ENCODE results near the gene ZFP30.
A peak's percentile ranks its signal among the peaks of the same experiment; 100 is the strongest.

Gene ZFP30

GRCh38 chr19:37594304-37594981 lies 60.8 kb downstream of the ZFP30 start, which contains the start of the genes ZNF540 and ZNF571:
Gene ZNF540 (plus strand): TSS chr19:37594876. CDS start chr19:37598448, 3,572 bp downstream.
Gene ZNF571 (minus strand): TSS chr19:37594792. CDS start chr19:37586676, 8,116 bp downstream.
- H3K27ac ChIP-seq, result peak within 1 kb of the TSS; percentile 88
- TF ChIP-seq, protein P1, sequence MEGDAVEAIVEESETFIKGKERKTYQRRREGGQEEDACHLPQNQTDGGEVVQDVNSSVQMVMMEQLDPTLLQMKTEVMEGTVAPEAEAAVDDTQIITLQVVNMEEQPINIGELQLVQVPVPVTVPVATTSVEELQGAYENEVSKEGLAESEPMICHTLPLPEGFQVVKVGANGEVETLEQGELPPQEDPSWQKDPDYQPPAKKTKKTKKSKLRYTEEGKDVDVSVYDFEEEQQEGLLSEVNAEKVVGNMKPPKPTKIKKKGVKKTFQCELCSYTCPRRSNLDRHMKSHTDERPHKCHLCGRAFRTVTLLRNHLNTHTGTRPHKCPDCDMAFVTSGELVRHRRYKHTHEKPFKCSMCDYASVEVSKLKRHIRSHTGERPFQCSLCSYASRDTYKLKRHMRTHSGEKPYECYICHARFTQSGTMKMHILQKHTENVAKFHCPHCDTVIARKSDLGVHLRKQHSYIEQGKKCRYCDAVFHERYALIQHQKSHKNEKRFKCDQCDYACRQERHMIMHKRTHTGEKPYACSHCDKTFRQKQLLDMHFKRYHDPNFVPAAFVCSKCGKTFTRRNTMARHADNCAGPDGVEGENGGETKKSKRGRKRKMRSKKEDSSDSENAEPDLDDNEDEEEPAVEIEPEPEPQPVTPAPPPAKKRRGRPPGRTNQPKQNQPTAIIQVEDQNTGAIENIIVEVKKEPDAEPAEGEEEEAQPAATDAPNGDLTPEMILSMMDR (conservative IDR thresholded peaks at IDR 0.05), result no peak

- peak overlapping the region; percentile 88 for H3K27ac ChIP-seq
- TF ChIP-seq, protein P1 (conservative IDR thresholded peaks at IDR 0.05), result no peak
Measured at GRCh38 chr19:37593996-37594303, 61.3 kb downstream of the ZFP30 start.

DNA sequence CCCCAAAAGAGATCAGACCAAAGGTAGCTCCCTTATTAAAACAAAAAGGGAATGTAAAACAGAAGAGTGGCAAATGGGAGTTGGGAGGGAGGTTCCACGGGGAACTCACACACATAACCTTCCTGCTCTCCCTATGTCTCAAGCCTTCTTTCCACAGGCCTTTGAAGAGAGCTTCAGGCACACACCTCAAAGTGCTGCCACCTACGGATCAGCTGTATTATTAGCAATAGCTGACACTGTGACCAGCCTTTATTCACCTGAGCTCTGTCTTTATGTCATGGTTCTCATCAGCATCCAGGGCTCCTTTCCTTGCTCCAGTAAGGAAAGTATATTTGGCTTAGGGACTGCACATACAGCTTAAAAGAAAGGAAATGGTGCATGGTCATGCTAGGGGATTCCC lies 71.9 kb downstream of the ZFP30 start:
- no peak overlapping the region for H3K27ac ChIP-seq
- TF ChIP-seq, protein P1 (conservative IDR thresholded peaks at IDR 0.05), result no peak

DNA sequence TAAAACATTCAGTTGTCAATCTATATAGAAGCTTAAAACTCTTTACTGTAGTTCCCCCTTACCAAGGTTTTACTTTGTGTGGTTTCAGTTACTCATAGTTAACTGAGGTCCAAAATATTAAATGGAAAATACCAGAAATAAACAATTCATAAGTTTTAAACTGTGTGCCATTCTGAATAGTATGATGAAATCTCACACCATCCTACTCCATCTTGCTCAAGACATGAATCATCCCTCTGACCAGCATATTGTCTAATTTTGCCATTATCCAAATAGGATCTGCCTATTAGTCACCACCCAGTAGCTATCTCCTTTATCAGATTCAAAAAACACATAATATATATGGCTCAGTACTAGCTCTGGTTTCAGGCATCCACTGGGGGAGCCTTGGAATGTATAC lies 83.1 kb downstream of the ZFP30 start:
- TF ChIP-seq, protein P1 (conservative IDR thresholded peaks at IDR 0.05), result no peak
- no peak overlapping the region for H3K27ac ChIP-seq

DNA sequence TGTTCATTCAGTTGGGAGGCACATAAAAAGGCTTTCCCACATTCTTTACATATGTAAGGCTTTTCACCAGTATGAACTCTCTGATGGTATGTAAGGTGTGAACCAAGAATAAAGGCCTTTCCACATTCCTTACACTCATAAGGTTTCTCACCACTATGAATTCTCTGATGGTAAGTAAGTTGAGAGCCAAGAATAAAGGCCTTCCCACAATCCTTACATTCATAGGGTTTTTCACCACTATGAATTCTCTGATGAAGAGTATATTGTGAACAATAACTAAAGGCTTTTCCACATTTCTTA lies 89.9 kb downstream of the ZFP30 start:
- no peak overlapping the region for H3K27ac ChIP-seq
- TF ChIP-seq, protein P1 (conservative IDR thresholded peaks at IDR 0.05), result no peak

GRCh38 chr19:37564624-37565369 lies 90.5 kb downstream of the ZFP30 start:
- TF ChIP-seq, protein P1 (conservative IDR thresholded peaks at IDR 0.05), result no peak

More at GRCh38 chr19:37564624-37565369, 90.5 kb downstream of the ZFP30 start:
- no peak overlapping the region for H3K27ac ChIP-seq
